KMS-11 (cell line): ENCODE measurements around the gene CALR.

Source experiments
- H2AFZ ChIP-seq: fragments of 200-600 bp; sonication (generic); 2 replicates; pipeline ENCODE4 v1.6.1; 2016; ENCODE audit warnings: antibody characterized with exemption, mixed run types, low read depth
- H3K27ac ChIP-seq: fragments of 200-600 bp; sonication (generic); 2 replicates; pipeline ENCODE4 v1.6.1; 2016; ENCODE audit warnings: mild to moderate bottlenecking, mixed run types
- H3K27me3 ChIP-seq: fragments of 200-600 bp; sonication (generic); 2 replicates; pipeline ENCODE4 v1.6.1; 2017; ENCODE audit warnings: mild to moderate bottlenecking, low read depth, mixed run types, moderate library complexity; ENCODE audit not compliant: insufficient read depth
- H3K36me3 ChIP-seq: fragments of 200-600 bp; sonication (generic); 2 replicates; pipeline ENCODE4 v1.6.1; 2017; ENCODE audit warnings: mild to moderate bottlenecking, mixed run types; ENCODE audit not compliant: insufficient read depth
- H3K4me1 ChIP-seq: fragments of 200-600 bp; sonication (generic); 2 replicates; pipeline ENCODE4 v1.6.1; 2016; ENCODE audit warnings: mild to moderate bottlenecking, low read depth, mixed run types; ENCODE audit not compliant: poor library complexity, severe bottlenecking
- H3K4me2 ChIP-seq: fragments of 200-600 bp; sonication (generic); 2 replicates; pipeline ENCODE4 v1.7.0; 2016; ENCODE audit warnings: mild to moderate bottlenecking, mixed run types
- H3K4me3 ChIP-seq: fragments of 200-600 bp; sonication (generic); IDR thresholded peaks from 2 replicates; pipeline ENCODE4 v1.6.1; 2017; ENCODE audit warnings: low read depth, low read length, mixed read lengths; ENCODE audit not compliant: insufficient read depth
- H3K79me2 ChIP-seq: fragments of 200-600 bp; sonication (generic); 2 replicates; pipeline ENCODE4 v1.6.1; 2016; ENCODE audit warnings: low read depth, mixed run types; ENCODE audit not compliant: insufficient read depth
- H3K9ac ChIP-seq: fragments of 200-600 bp; sonication (generic); 2 replicates; pipeline ENCODE4 v1.6.1; 2016; ENCODE audit warnings: mild to moderate bottlenecking, mixed run types
- H4K20me1 ChIP-seq: fragments of 200-600 bp; sonication (generic); 2 replicates; pipeline ENCODE4 v1.6.1; 2016; ENCODE audit warnings: mild to moderate bottlenecking, mixed run types; ENCODE audit not compliant: insufficient read depth
- TF ChIP-seq, protein P1 (sequence below): fragments of 200-600 bp; sonication (generic); conservative IDR thresholded peaks from 2 replicates; pipeline ENCODE4 v1.6.1; 2017; ENCODE audit warnings: low read depth, mild to moderate bottlenecking, antibody characterized with exemption, low read length, moderate library complexity, mixed read lengths

CALR gene

DNA sequence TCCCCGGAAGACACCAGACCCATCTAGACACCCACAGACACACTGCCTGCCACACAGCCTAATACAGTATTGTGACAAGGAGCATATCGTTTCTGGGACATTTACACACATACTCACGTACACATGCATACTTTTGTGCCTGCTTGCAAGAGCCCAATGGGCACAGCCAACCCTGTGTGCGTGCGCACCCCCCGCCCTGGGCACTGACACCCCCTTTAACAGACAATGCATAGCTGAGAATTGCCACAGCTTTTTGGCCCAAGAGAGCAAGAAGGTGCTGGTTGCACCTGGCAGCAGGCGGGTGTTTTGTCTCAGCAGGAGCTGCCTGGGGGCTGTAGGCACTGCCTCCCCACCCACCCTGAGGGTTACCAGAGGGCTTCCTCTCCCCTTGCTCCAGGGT lies 55.2 kb downstream of the CALR start:
- Histone ChIP-seq H4K20me1 (no peaks in the 10 kb centered on the region), H3K4me2 (no peak overlapping the region), H3K4me1 (no peaks in the 10 kb centered on the region), H2AFZ (no peak overlapping the region), H3K27me3 (peaks cover 38% of the 10 kb centered on the region), H3K27ac (no peak overlapping the region), H3K79me2 (no peaks in the 10 kb centered on the region), H3K9ac (no peak overlapping the region), H3K4me3 (no peak overlapping the region), H3K36me3 (no peaks in the 10 kb centered on the region)
- TF ChIP-seq, protein P1, sequence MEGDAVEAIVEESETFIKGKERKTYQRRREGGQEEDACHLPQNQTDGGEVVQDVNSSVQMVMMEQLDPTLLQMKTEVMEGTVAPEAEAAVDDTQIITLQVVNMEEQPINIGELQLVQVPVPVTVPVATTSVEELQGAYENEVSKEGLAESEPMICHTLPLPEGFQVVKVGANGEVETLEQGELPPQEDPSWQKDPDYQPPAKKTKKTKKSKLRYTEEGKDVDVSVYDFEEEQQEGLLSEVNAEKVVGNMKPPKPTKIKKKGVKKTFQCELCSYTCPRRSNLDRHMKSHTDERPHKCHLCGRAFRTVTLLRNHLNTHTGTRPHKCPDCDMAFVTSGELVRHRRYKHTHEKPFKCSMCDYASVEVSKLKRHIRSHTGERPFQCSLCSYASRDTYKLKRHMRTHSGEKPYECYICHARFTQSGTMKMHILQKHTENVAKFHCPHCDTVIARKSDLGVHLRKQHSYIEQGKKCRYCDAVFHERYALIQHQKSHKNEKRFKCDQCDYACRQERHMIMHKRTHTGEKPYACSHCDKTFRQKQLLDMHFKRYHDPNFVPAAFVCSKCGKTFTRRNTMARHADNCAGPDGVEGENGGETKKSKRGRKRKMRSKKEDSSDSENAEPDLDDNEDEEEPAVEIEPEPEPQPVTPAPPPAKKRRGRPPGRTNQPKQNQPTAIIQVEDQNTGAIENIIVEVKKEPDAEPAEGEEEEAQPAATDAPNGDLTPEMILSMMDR, result no peak
